Measurements from ENCODE around the gene VIPR1. TPM values are rescaled to one million over a fixed set of nuclear protein-coding genes. Genes with fewer than 3 reads are reported as not detected.

The VIPR1 gene
- polyA plus RNA-seq, 4 donors = 0.71 to 3.2 (median 2.2) TPM

DNA sequence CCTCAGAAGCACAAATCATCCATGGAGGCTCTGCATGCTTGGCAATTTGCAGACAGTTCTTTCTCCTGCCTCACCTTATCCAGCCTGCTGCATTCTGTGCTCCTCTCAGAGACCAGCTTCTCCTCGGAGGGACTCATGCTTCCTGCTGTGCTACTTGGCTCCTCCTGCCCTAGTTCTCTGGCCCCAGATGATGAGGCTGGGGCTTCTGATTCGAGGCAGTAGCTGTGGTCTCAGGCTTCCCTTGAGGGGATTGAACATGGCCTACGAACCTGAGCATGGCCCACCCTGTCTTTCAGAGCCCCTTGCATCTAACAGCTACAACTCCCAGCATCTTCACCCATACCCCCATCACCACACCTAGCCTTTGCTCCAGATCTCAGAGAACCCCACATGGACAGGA, 6.7 kb downstream of the VIPR1 start:
- DNase-seq (ENCODE audit: low read depth in 4 of 4, low spot score in 3 of 4) = no peak

DNA sequence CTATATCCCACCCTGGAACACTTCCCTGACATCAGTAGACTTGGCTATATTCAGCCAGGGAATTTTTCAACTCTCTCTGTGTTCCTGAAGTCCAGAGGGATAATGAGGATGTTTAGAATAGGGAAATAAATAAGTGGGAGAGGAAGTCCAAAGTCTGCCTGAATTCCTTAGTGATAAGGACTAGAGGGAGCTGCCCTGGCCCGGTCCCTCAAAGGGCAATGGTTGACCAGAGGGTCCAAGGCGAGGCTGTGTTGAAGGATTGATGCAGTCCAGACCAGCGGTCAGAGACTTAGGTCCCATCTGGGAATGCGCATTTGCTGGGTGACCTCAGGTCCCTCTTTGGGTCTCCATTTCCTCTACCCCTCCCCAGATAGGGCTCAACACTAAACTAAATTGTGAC, 7.9 kb downstream of the VIPR1 start:
- DNase-seq (ENCODE audit: low read depth in 4 of 4, low spot score in 3 of 4) = no peak

DNA sequence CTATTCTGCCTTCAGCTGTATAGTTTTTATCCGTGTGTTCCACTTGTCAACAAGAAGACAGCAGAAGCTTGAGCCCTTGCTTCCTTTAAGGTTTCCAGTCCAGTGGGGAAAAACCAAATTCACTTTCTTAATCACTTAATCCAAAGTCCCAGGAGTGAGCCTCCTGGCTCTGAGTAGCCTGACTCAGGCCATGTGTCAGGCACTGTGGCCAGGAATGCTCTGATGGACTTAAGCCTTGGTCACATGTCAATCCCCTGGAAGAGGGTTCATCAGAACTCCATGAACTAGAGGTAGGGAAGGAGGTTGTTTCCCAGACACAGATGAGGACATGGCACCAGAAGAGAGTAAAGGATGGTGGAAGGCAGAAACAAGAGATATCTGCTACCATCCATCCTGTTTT, 8.8 kb downstream of the VIPR1 start:
- no peak for DNase-seq (ENCODE audit: low read depth in 4 of 4, low spot score in 3 of 4)

DNA sequence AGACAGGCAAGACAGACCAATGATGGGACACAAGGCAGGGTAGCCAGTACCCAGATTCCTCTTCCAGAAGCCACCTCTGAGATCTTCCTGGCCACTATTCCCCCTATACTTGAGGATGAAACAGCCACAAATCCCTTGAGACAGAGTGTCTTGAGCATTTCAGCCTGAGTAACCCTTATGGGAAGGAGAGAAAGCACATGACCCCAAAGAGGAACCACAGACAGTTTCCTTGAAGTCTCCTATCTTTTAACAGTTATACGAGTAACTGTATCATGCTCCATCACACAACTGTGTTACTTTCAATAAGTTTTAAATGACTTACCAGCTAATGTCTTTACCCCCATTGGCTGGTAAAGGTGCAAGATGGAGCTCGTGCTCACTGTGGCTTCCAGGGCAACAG, 9.3 kb downstream of the VIPR1 start:
- no peak for DNase-seq (ENCODE audit: low read depth in 4 of 4, low spot score in 3 of 4)

DNA sequence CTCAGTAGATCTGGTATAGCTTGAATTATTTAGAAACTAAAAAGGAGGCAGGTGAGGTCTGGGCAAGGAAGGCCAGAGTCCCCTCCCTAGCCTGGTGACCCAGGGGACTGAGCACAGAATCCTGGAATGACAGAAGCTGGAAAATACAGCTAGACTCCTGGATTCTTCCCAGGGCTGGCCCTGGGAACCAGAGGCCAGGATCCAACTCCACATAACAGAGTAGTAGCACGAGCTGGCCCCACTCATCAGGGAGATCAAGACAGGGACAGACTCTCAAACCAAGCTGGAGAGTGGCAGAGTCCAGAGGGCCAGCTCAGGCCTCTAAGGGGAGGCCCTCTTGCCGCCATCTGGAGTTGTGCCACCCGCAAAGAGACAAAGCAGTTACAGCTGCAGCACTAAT, 10.7 kb downstream of the VIPR1 start:
- no peak for DNase-seq (ENCODE audit: low read depth in 4 of 4, low spot score in 3 of 4)

DNA sequence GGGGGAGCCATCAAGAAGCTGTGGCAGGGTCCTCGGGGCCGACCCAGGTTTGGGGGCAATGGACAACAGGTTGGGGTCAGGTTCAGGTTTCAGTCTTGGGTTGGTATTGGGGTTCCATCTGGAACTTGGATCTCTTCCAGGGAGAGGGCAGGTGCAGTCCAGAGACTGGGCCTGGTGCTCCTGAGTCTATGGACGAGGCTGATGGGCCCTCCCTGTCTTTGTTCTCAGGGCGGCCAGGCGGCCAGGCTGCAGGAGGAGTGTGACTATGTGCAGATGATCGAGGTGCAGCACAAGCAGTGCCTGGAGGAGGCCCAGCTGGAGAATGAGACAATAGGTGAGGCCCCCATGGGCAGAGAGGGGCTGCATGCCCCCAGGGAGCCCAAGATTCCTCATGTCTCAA, 11.1 kb downstream of the VIPR1 start:
- no peak for DNase-seq (ENCODE audit: low read depth in 4 of 4, low spot score in 3 of 4)

DNA sequence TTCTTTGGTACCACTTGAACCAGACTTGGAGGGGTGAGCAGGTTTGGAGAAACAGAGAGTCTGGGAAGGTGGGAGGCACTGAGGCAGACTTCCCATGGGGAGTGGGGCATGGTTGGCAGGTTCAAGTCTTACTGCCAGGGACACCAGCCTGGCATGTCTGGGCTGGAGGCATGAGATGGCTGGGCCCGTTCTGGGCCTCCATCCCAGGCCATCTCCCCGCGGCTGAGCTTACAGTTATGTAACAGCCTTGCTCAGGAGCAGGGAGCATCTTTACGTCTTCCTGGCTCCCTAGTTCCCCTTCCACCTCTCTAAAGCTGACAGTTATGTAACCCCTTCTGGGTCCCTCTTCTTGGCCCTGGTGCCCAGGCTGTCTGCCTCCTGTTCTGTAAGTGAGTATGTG, 12.4 kb downstream of the VIPR1 start:
- DNase-seq (ENCODE audit: low read depth in 4 of 4, low spot score in 3 of 4) = no peak

DNA sequence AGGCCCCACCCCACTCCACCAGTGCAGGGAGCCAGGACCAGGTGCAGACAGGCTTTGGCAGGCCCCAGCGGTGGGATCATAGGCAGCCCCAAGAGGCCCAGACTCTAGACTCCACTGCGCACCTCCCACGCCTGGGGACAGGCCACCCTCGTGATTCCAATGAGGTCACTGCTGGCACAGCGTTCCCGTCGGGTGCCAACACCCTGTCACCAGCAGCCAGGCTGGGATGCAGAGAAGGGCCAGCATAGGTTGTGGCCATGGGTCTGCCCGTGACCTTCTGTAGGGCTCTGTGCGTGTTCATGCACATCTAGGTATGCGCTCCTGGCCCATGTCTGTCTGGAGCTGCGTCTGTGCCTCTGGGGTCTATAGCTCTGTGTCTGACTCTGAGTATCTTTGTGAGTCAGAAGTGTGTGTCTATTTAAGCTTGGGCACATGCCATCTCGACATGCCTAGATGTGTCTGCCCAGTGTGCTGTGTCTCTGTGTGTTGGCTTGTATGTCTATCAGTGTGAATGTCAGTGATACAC, 13.0 kb downstream of the VIPR1 start:
- no peak for DNase-seq (ENCODE audit: low read depth in 4 of 4, low spot score in 3 of 4)

DNA sequence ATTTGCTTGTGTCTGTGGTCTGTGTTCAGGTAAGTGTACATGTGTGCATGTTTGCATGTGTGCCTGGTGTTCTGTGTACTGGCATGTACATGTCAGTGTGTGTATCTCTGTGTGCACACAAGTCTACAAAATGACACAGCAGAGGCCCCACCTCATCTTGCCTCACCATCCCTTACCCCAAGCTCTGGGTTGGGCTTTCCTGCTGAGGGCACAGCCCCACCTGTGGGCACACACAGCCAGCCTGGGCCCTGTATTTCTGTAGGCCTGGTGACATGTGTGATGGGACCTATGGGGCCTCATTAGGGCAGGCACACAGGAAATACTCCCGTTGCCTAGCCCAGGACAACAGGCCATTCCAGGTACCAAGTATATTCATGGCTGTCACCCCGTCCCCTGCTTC, 13.5 kb downstream of the VIPR1 start:
- no peak for DNase-seq (ENCODE audit: low read depth in 4 of 4, low spot score in 3 of 4)

DNA sequence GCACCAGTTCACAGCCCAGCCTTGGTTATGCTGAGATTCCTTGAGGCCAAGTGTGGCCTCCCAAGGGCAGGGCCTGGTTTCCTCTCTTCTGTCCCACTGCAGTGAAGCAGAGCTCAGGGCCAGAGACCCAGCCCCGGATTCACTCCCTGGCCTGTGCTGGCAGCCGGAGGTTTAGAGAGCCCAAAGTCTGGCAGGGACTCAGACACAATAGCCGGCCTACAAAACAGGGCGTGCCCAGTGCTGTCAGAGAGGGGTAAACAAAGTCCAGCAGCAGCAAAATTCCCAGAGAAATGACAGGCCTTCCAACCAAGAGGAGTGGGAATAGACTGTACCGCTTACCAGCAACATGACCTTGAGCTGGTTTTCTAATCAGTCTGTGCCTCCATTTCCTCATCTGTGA, 14.0 kb downstream of the VIPR1 start:
- no peak for DNase-seq (ENCODE audit: low read depth in 4 of 4, low spot score in 3 of 4)

DNA sequence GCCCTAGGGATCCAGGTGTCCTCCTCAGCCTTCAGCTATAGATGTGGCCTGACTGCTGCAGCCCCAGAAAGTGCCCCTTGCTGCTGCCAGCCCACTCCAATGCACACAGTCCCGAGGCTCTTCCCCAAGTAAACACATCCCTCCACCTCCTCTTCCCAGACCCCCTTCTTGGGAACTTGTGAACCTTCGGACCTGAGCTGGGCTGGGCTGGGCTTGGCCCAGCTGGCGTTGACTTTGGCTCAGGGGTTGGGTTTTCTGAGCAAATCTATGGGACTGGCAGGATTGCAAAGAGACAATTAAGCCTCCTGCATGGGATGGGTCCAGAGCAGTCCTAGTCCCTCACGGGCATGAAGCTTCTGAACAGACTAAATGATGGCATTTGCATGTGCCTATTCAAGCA, 14.7 kb downstream of the VIPR1 start:
- DNase-seq (ENCODE audit: low read depth in 4 of 4, low spot score in 3 of 4) = no peak

DNA sequence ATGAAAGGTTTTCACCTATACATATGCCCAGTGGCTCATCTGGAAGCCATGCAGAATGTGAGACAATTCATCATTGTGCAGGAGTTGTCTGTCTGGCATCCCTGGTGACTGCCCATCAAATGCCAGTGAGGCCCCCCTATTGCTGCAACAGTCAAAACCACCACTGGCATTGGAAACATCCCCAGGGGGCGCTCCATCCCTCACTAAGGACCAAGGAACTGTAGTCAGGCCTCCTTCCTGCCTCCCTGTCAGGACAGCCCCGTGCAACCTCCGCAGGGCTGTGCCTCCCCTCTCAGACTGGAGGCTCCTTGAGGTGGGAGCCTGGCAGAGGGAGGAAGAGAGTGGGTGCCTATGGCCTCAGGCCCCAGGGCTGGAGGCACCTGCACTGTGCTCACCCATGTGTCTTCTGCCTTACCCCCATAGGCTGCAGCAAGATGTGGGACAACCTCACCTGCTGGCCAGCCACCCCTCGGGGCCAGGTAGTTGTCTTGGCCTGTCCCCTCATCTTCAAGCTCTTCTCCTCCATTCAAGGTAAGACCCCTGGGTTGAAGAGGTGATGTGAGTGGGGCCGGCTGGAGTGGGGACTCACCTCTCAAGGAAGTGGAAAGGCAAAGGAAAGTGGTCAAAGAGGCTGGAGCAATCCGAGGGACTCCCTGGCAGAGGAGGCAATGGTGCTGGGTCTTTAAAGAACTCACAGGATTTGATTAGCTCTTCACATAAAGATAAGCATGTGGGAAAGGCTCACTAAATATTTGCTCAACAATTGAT, 16.5 kb downstream of the VIPR1 start:
- DNase-seq (ENCODE audit: low read depth in 4 of 4, low spot score in 3 of 4) = no peak

DNA sequence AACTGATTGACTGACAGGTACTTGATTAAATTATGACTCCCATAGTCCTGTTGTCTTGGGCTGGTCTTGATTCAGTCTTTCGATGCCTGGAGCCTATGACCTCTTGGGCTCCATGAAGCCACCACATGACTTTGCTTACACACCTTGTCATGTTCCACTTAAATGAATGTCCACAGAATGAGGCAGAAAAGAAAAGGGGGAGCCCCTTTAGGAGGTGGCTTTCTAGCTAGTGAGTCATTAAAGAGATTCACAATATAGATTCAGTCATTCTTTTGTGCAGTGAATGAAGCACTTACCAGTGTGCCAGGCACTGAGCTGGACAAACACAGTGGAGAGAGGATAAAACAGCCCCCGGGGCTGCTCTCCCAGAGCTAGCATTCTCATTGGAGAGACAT, 17.1 kb downstream of the VIPR1 start:
- no peak for DNase-seq (ENCODE audit: low read depth in 4 of 4, low spot score in 3 of 4)

DNA sequence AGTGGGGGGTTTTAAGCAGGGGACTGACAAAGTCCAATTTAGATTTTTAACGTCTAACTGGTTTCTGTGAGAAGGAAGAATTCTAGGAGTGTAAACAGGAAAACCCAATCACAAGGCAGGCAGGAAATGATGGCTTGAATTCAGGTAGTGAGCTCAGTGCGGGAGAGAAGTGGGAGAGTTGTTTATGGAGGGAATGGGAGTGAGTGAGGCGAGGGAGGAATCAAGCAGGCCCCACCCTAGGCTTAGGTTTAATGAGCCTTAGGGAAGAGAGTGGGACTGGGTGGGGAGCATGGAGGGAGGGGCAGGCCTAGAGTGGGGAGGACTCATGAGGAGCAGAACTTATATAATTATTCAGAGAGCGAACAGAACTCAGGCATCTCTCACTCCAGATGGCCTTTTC, 17.9 kb downstream of the VIPR1 start:
- DNase-seq (ENCODE audit: low read depth in 4 of 4, low spot score in 3 of 4) = no peak

DNA sequence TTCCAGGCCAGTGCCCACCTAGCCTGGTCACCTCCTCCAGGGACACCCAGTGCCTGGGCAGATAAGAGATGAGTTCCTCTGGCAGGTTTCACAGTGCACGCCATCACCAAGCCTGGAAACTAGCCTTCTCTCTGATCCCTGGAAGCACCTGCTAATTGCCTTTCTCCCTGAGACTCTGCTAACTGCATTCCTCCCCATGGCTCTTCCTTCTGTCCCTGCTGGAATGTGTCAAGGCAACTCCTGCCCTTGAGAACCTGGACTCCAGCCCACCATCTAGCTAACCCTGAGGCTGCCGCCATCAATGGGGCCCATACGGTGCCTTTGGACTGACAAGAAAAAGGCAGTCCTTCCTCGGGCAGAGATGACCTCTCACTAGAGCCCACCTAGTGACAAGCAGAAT, 18.5 kb downstream of the VIPR1 start:
- DNase-seq (ENCODE audit: low read depth in 4 of 4, low spot score in 3 of 4) = no peak

DNA sequence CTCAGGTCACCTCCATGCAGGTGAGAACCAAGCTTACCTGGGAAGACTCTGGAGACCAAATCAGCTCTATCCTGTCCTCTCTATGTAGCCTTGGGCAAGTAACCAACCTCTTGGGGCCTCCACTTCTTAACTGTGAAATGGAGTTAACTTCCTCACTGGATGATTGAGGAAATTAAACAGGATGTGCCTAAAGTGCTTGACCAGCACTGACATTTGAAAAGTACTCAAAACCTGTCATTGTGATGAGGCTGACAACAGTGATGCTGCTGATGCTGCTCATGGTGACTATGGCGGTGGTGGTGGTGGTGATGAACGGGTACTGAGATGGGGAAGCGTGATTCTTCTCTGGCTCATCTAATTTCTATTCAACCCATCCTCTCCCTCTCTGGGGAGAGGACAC, 22.3 kb downstream of the VIPR1 start:
- DNase-seq (ENCODE audit: low read depth in 4 of 4, low spot score in 3 of 4) = no peak

DNA sequence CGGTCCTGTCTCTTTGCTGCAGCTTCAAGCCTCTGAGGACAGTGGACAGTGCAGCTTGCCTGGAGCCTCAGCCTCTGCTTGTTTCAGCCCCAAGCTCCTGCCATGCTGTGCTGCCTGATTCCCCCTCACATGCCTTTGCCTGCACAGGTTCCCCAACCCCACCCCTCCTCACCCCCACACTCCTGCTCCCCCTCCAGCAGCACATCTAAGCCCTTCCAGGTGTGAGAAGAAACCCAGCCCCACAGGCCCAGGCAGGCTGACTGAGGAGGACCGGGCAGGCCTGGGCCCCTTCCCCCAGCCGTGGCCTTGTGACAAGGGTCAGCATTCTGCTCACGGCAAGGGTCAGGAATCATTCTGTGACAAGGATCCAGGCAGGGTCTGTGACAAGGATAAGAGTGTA, 22.8 kb downstream of the VIPR1 start:
- DNase-seq (ENCODE audit: low read depth in 4 of 4, low spot score in 3 of 4) = no peak

DNA sequence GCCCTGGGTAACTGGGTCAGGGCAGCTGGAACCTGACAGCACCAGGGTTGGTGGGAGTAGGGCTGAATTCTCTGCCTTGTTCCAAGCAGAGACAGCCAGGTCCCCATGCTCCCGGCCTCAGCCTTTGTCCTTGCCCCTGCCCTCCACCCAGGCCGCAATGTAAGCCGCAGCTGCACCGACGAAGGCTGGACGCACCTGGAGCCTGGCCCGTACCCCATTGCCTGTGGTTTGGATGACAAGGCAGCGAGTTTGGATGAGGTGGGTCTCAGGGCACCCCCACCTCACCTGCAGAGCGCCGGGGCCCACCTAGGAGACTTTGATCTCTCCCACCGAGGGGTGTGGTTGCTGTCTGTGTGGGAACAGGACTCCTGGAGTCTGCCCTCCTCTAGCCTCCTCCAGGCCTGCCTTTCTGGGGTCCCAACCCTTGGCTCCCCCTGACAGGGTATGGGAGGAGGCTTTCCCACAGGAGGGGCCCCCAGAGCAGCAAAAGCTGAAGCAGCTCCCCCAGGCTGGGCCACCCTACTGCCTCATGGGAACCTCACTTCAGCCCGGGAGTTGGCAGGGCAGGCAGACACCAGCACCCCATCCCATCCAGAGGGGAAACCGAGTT, 23.4 kb downstream of the VIPR1 start:
- DNase-seq (ENCODE audit: low read depth in 4 of 4, low spot score in 3 of 4) = no peak

DNA sequence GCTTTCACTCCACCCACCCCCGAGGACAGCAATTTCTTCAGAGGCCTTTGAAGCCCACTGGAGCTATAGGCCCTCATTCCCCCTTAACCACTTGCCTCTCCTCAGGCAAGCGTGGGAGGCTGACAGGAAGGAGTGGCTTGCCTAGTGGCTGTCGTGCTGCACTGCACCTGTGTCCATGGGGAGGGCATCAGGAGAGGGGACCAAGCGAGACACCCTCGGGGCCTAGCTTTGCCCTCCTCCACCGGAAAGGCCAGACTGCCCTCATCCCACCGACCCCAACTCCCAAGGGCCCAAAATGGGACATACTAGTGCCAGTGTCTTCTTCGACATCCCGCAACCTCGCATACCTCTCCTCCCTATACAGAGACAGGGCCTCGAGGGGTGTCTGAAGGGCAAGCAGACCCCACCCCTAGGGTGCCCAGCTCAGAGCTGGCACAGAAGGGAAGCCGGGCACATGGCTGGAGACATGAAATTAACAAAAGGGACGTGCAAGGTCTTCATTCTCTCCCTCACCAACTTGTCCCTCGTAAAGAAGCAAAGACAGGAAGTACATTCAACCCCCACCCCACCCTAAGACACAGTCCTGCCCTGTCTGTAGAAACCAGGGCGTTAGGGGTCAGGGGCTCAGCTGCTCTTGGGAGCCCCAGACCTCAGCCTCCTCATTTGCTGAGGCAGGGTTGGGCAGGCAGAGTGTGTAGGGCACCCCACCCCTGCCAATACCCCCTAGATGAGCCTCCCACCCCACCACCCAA, 24.3 kb downstream of the VIPR1 start:
- no peak for DNase-seq (ENCODE audit: low read depth in 4 of 4, low spot score in 3 of 4)

DNA sequence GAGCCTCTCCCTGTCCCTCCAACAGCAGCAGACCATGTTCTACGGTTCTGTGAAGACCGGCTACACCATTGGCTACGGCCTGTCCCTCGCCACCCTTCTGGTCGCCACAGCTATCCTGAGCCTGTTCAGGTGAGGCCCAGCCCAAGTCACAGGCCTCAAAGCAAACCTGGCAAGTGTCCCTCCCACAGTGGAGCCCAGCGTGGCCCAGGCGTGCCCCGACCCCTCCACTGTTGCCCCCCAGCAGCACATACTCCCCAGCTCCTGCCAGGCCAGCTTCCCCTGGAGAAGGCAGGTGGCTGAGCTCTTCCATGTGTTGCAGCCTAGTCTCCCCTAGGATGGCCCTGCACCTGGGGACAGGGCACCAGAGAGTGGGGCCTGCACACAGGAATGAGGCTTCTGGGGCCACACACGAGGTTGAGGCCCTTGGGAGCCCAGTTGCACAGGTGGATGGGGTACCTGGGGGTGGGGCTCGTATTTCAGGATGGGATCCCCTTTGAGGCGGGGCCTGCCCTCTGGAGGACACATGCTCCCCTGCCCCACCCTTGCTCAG, 25.0 kb downstream of the VIPR1 start:
- DNase-seq (ENCODE audit: low read depth in 4 of 4, low spot score in 3 of 4) = no peak

DNA sequence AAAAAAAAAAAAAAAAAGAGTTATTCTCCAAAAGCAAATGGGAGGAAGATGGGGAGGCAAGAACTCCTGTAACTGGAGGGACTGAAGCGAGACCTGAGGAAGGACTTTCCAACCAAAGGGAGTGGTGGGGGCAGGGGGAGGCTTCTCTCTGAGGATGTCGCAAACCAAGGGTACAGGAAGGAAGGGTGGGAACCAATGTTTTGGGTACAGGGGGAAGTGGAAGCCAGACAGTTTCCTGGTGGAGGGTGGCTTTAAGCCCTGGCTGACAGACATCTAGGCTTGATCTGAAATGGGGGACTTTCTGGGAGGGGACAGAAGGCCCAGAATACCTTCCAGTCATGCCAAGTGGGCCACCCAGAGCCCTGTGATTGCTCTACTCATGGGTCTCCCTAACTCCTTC, 27.0 kb downstream of the VIPR1 start:
- no peak for DNase-seq (ENCODE audit: low read depth in 4 of 4, low spot score in 3 of 4)
